Measurements from ENCODE around the gene PDE4D.

PDE4D gene

GRCh38 chr5:59746241-59746765, 147.2 kb downstream of the PDE4D start:
- in situ Hi-C loops (cut with MboI; ENCODE audit: low sequenced_read_pairs), result no loop called here

GRCh38 chr5:59745415-59745863, 148.1 kb downstream of the PDE4D start:
- in situ Hi-C loops (cut with MboI; ENCODE audit: low sequenced_read_pairs), result no loop called here

GRCh38 chr5:59744531-59744992, 149.0 kb downstream of the PDE4D start:
- in situ Hi-C loops (cut with MboI; ENCODE audit: low sequenced_read_pairs), result no loop called here

GRCh38 chr5:59741599-59741998, 151.9 kb downstream of the PDE4D start:
- in situ Hi-C loops (cut with MboI; ENCODE audit: low sequenced_read_pairs), result no loop called here

GRCh38 chr5:59738024-59738423, 155.5 kb downstream of the PDE4D start:
- in situ Hi-C loops (cut with MboI; ENCODE audit: low sequenced_read_pairs), result no loop called here

- in situ Hi-C loops (cut with MboI; ENCODE audit: low sequenced_read_pairs), result no loop called here
Observed at GRCh38 chr5:59732806-59733205, 160.7 kb downstream of the PDE4D start.

GRCh38 chr5:59732301-59732700, 161.2 kb downstream of the PDE4D start:
- in situ Hi-C loops (cut with MboI; ENCODE audit: low sequenced_read_pairs), result no loop called here

- in situ Hi-C loops (cut with MboI; ENCODE audit: low sequenced_read_pairs), result no loop called here
Observed at GRCh38 chr5:59731809-59732208, 161.7 kb downstream of the PDE4D start.

GRCh38 chr5:59729820-59730219, 163.7 kb downstream of the PDE4D start:
- in situ Hi-C loops (cut with MboI; ENCODE audit: low sequenced_read_pairs), result no loop called here

GRCh38 chr5:59729357-59729756, 164.2 kb downstream of the PDE4D start:
- in situ Hi-C loops (cut with MboI; ENCODE audit: low sequenced_read_pairs), result no loop called here

- in situ Hi-C loops (cut with MboI; ENCODE audit: low sequenced_read_pairs), result no loop called here
Observed at GRCh38 chr5:59728356-59728755, 165.2 kb downstream of the PDE4D start.

GRCh38 chr5:59727186-59727585, 166.3 kb downstream of the PDE4D start:
- in situ Hi-C loops (cut with MboI; ENCODE audit: low sequenced_read_pairs), result no loop called here

- in situ Hi-C loops (cut with MboI; ENCODE audit: low sequenced_read_pairs), result no loop called here
Observed at GRCh38 chr5:59725392-59725767, 168.1 kb downstream of the PDE4D start.

- in situ Hi-C loops (cut with MboI; ENCODE audit: low sequenced_read_pairs), result no loop called here
Observed at GRCh38 chr5:59724482-59725391, 168.8 kb downstream of the PDE4D start.

- in situ Hi-C loops (cut with MboI; ENCODE audit: low sequenced_read_pairs), result no loop called here
Observed at GRCh38 chr5:59722874-59723273, 170.7 kb downstream of the PDE4D start.

GRCh38 chr5:59721741-59722140, 171.8 kb downstream of the PDE4D start:
- in situ Hi-C loops (cut with MboI; ENCODE audit: low sequenced_read_pairs), result no loop called here

- in situ Hi-C loops (cut with MboI; ENCODE audit: low sequenced_read_pairs), result no loop called here
Observed at GRCh38 chr5:59720063-59720462, 173.5 kb downstream of the PDE4D start.

GRCh38 chr5:59716966-59717500, 176.5 kb downstream of the PDE4D start:
- in situ Hi-C loops (cut with MboI; ENCODE audit: low sequenced_read_pairs), result no loop called here

- in situ Hi-C loops (cut with MboI; ENCODE audit: low sequenced_read_pairs), result no loop called here
Observed at GRCh38 chr5:59716029-59716428, 177.5 kb downstream of the PDE4D start.

GRCh38 chr5:59715228-59715627, 178.3 kb downstream of the PDE4D start:
- in situ Hi-C loops (cut with MboI; ENCODE audit: low sequenced_read_pairs), result no loop called here

- in situ Hi-C loops (cut with MboI; ENCODE audit: low sequenced_read_pairs), result no loop called here
Observed at GRCh38 chr5:59713498-59713844, 180.1 kb downstream of the PDE4D start.

GRCh38 chr5:59712836-59713497, 180.6 kb downstream of the PDE4D start:
- in situ Hi-C loops (cut with MboI; ENCODE audit: low sequenced_read_pairs), result no loop called here

All from hTERT RPE-1 (cell line).